ENCODE measurements around the gene TTLL5.
A peak's percentile ranks its signal among the peaks of the same experiment; 100 is the strongest.

TTLL5 gene

GRCh38 chr14:75660630-75661498, at the start of gene TTLL5, which contains the start of gene ERG28:
TTLL5 (plus strand) TSS chr14:75661246; CDS start chr14:75663150, 1,904 bp downstream.
ERG28 (minus strand) TSS chr14:75660876; CDS start chr14:75657502, 3,374 bp downstream.
- DNase-seq: peak; percentile 95 to 98

GRCh38 chr14:75612157-75612556, 48.9 kb upstream of the TTLL5 start:
- no peak for DNase-seq

- no peak for DNase-seq
Measured at GRCh38 chr14:75614179-75614578, 46.9 kb upstream of the TTLL5 start.

GRCh38 chr14:75615200-75615599, 45.8 kb upstream of the TTLL5 start:
- DNase-seq: no peak

GRCh38 chr14:75619548-75619947, 41.5 kb upstream of the TTLL5 start:
- no peak for DNase-seq

GRCh38 chr14:75625034-75625433, 36.0 kb upstream of the TTLL5 start:
- DNase-seq: no peak

- no peak for DNase-seq
Measured at GRCh38 chr14:75626396-75626795, 34.6 kb upstream of the TTLL5 start.

GRCh38 chr14:75626863-75627262, 34.2 kb upstream of the TTLL5 start:
- DNase-seq: no peak

GRCh38 chr14:75627406-75627805, 33.6 kb upstream of the TTLL5 start:
- no peak for DNase-seq

GRCh38 chr14:75628816-75629215, 32.2 kb upstream of the TTLL5 start:
- DNase-seq: peak in 1 of 2 experiments; percentile 12

- no peak for DNase-seq
Measured at GRCh38 chr14:75630695-75631452, 30.2 kb upstream of the TTLL5 start.

- DNase-seq: no peak
Measured at GRCh38 chr14:75631453-75631831, 29.6 kb upstream of the TTLL5 start.

- no peak for DNase-seq
Measured at GRCh38 chr14:75634848-75635247, 26.2 kb upstream of the TTLL5 start.

- peak in 1 of 2 experiments; percentile 57 for DNase-seq
Measured at GRCh38 chr14:75636100-75636692, 24.9 kb upstream of the TTLL5 start.

GRCh38 chr14:75640876-75641275, 20.2 kb upstream of the TTLL5 start:
- no peak for DNase-seq

GRCh38 chr14:75643985-75644384, 17.1 kb upstream of the TTLL5 start:
- no peak for DNase-seq

GRCh38 chr14:75645056-75645455, 16.0 kb upstream of the TTLL5 start:
- no peak for DNase-seq

- no peak for DNase-seq
Measured at GRCh38 chr14:75646762-75647161, 14.3 kb upstream of the TTLL5 start.

GRCh38 chr14:75647640-75648039, 13.4 kb upstream of the TTLL5 start:
- DNase-seq: no peak

GRCh38 chr14:75648066-75648838, 12.8 kb upstream of the TTLL5 start:
- DNase-seq: no peak

GRCh38 chr14:75649337-75649736, 11.7 kb upstream of the TTLL5 start:
- no peak for DNase-seq

- no peak for DNase-seq
Measured at GRCh38 chr14:75649773-75650172, 11.3 kb upstream of the TTLL5 start.
